Kidney (tissue), 14 donors: Measurements from ENCODE around the gene USP24. TPM values are rescaled to one million over a fixed set of nuclear protein-coding genes. Genes with fewer than 3 reads are reported as not detected.

ENCODE experiments used
- DNase-seq, 5 donors: peaks; one replicate each; pipeline ENCODE4 v3.0.0-alpha.2; 2013 to 2020
- FAIRE-seq: peaks from 2 replicates; lab custom pipeline; 2012; peaks lifted over from hg19 to GRCh38; lab: Jason Lieb, UNC
- H3K27ac ChIP-seq, 2 donors: one replicate each; pipeline ENCODE4 v1.7.0; 2013; ENCODE audit warnings: low read depth in 2 of 2, low read length in 2 of 2, inconsistent platforms in 1 of 2
- H3K27me3 ChIP-seq: one replicate; pipeline ENCODE4 v1.7.1; 2013; ENCODE audit warnings: low read length, inconsistent platforms; ENCODE audit not compliant: control insufficient read depth, insufficient read depth
- H3K36me3 ChIP-seq, 3 donors: one replicate each; pipeline versions ENCODE4 v1.7.0 to v1.7.1; 2013; ENCODE audit warnings: low read length in 3 of 3, control low read depth in 1 of 3, inconsistent platforms in 1 of 3; ENCODE audit not compliant: insufficient read depth in 3 of 3, control insufficient read depth in 2 of 3
- H3K4me1 ChIP-seq, 3 donors: one replicate each; pipeline versions ENCODE4 v1.7.0 to v1.7.1; 2013; ENCODE audit warnings: low read length in 3 of 3, inconsistent platforms in 1 of 3, low read depth in 1 of 3; ENCODE audit not compliant: control insufficient read depth in 2 of 3, insufficient read depth in 2 of 3
- H3K4me3 ChIP-seq, 3 donors: one replicate each; pipeline versions ENCODE4 v1.7.0 to v1.8.1; 2013; ENCODE audit warnings: low read length in 3 of 3, control low read depth in 1 of 3, inconsistent platforms in 1 of 3
- H3K9ac ChIP-seq, 3 donors: one replicate each; pipeline versions ENCODE4 v1.7.0 to v1.7.1; 2013; ENCODE audit warnings: low read length in 3 of 3, control low read depth in 1 of 3, inconsistent platforms in 1 of 3
- H3K9me3 ChIP-seq, 3 donors: one replicate each; pipeline versions ENCODE4 v1.7.0 to v1.7.1; 2013; ENCODE audit warnings: low read length in 3 of 3, control low read depth in 1 of 3, inconsistent platforms in 1 of 3; ENCODE audit not compliant: control insufficient read depth in 2 of 3, insufficient read depth in 1 of 3
- intact Hi-C: fragments of 100-400 bp; cut with DNase I; formaldehyde crosslinking; loops from one replicate; pipeline ENCODE4 v1.11.1; 2022
- polyA plus RNA-seq: library from polyadenylated mRNA; stranded (reverse); fragments of 350-450 nt; fragmentation: Illumina TruSeq; extraction: RNeasy Lipid Tissue Mini Kit (QIAGEN cat#74804); gene quantifications from one replicate; pipeline ENCODE4 v1.2.3, GENCODE V29; 2014; ENCODE audit warnings: low read depth, low replicate concordance; ENCODE audit not compliant: insufficient read depth
- total RNA-seq: library from RNA; stranded (reverse); fragmentation: NEBNext Ultra II Directional; extraction: Animal tissue kit (Norgen Biotek cat#: 25700); gene quantifications from one replicate; pipeline ENCODE4 v1.2.1, GENCODE V29; 2021
- TF ChIP-seq, protein P1 (sequence below): IDR thresholded peaks from 3 replicates; pipeline ENCODE4 v1.5.1; 2012; ENCODE audit warnings: mild to moderate bottlenecking, moderate library complexity, borderline replicate concordance; ENCODE audit not compliant: insufficient read depth; ENCODE audit errors: extremely low read depth
- donor health status: control.
- donor health status: control.
- donor health status: control.
- donor health status: control.
- donor health status: control.
- donor health status: DM: yes; HTN: yes; CAD: no.
- donor health status: Normal renal cell carcinoma (clear cell type).

The USP24 gene
- total and polyA plus RNA-seq, 2 donors from 2014 or later, result 10.1 to 49.2 TPM

- Histone ChIP-seq H3K9ac (no peak overlapping the region), H3K27ac (no peak overlapping the region)
Measured at GRCh38 chr1:55217226-55217986, 2.2 kb upstream of the USP24 start.

GRCh38 chr1:55216096-55216495, 932 bp upstream of the USP24 start:
- Histone ChIP-seq H3K4me3 (peak overlapping the region; percentile 73 to 87 (median 73)), H3K9me3 (no peaks in the 10 kb centered on the region), H3K27ac (peak overlapping the region; percentile 94 to 97), H3K4me1 (peaks cover 0 to 9% (median 5%) of the 10 kb centered on the region in 3 donors), H3K36me3 (no peaks in the 10 kb centered on the region), H3K9ac (peak overlapping the region; percentile 50 to 96 (median 72)), H3K27me3 (no peaks in the 10 kb centered on the region)
- TF ChIP-seq, protein P1, sequence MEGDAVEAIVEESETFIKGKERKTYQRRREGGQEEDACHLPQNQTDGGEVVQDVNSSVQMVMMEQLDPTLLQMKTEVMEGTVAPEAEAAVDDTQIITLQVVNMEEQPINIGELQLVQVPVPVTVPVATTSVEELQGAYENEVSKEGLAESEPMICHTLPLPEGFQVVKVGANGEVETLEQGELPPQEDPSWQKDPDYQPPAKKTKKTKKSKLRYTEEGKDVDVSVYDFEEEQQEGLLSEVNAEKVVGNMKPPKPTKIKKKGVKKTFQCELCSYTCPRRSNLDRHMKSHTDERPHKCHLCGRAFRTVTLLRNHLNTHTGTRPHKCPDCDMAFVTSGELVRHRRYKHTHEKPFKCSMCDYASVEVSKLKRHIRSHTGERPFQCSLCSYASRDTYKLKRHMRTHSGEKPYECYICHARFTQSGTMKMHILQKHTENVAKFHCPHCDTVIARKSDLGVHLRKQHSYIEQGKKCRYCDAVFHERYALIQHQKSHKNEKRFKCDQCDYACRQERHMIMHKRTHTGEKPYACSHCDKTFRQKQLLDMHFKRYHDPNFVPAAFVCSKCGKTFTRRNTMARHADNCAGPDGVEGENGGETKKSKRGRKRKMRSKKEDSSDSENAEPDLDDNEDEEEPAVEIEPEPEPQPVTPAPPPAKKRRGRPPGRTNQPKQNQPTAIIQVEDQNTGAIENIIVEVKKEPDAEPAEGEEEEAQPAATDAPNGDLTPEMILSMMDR, result no peak
- intact Hi-C loops, result no loop called here
- no peak for FAIRE-seq
- DNase-seq, result peak in 1 of 5 donors; percentile 16

More at GRCh38 chr1:55217226-55217986, 2.2 kb upstream of the USP24 start:
- no peaks in the 10 kb centered on the region for H3K27me3 ChIP-seq
- DNase-seq (peak in 1 of 5 donors; percentile 58), FAIRE-seq (no peak)
- peaks cover 0 to 4% (median 4%) of the 10 kb centered on the region in 3 donors for H3K4me1 ChIP-seq
- TF ChIP-seq, protein P1, result no peak
- no peaks in the 10 kb centered on the region for H3K36me3 ChIP-seq
- no peaks in the 10 kb centered on the region for H3K9me3 ChIP-seq
- no peak overlapping the region for H3K4me3 ChIP-seq
- intact Hi-C loops, result no loop called here

- peaks cover 0 to 12% (median 5%) of the 10 kb centered on the region in 3 donors for H3K4me1 ChIP-seq
- H3K9ac ChIP-seq, result peak overlapping the region; percentile 24 to 96 (median 69)
- no peaks in the 10 kb centered on the region for H3K36me3 ChIP-seq
- intact Hi-C loops, result no loop called here
- H3K4me3 ChIP-seq, result peak overlapping the region; percentile 56 to 87 (median 68)
- FAIRE-seq (no peak), DNase-seq (peak; percentile 55 to 85 (median 63))
- peak overlapping the region; percentile 94 to 97 for H3K27ac ChIP-seq
- TF ChIP-seq, protein P1, result no peak
- no peaks in the 10 kb centered on the region for H3K9me3 ChIP-seq
- H3K27me3 ChIP-seq, result no peaks in the 10 kb centered on the region
Measured at GRCh38 chr1:55214934-55215193, 300 bp downstream of the USP24 start.
